Naive B cell (primary cell): ENCODE results near the gene CFD. TPM values are rescaled to one million over a fixed set of nuclear protein-coding genes. Genes with fewer than 3 reads are reported as not detected.

Experiments
- ATAC-seq, 2 donors: fragments of 150-1000 bp; cut with Tn5 transposase; 2 replicates each; pipeline ENCODE4 v1.10.0; 2021; ENCODE audit warnings: low read depth in 2 of 2, mild to moderate bottlenecking in 2 of 2, moderate library complexity in 2 of 2
- DNase-seq: peaks from one replicate; pipeline ENCODE4 v3.0.0; 2022
- H3K27ac Mint-ChIP-seq, 6 donors: one replicate each; pipeline ENCODE4 v1.8.0; 2020 to 2022; ENCODE audit warnings: mild to moderate bottlenecking in 6 of 6, mixed read lengths in 6 of 6, moderate library complexity in 5 of 6, inconsistent platforms in 2 of 6
- H3K27me3 Mint-ChIP-seq, 3 donors: one replicate each; pipeline ENCODE4 v1.8.0; 2021 to 2022; ENCODE audit warnings: mixed read lengths in 3 of 3, mild to moderate bottlenecking in 1 of 3
- H3K36me3 Mint-ChIP-seq, 2 donors: one replicate each; pipeline ENCODE4 v1.8.0; 2020 to 2022; ENCODE audit warnings: mixed read lengths in 2 of 2, inconsistent platforms in 1 of 2, mild to moderate bottlenecking in 1 of 2
- H3K4me1 Mint-ChIP-seq, 3 donors: one replicate each; pipeline ENCODE4 v1.8.0; 2020 to 2022; ENCODE audit warnings: mixed read lengths in 3 of 3, inconsistent platforms in 1 of 3, mild to moderate bottlenecking in 1 of 3, moderate library complexity in 1 of 3
- H3K4me3 Mint-ChIP-seq, 8 donors: one replicate each; pipeline ENCODE4 v1.8.0; 2020 to 2022; ENCODE audit warnings: mild to moderate bottlenecking in 8 of 8, mixed read lengths in 8 of 8, moderate library complexity in 8 of 8, inconsistent platforms in 2 of 8
- H3K9me3 Mint-ChIP-seq, 7 donors: one replicate each; pipeline ENCODE4 v1.8.0; 2020 to 2022; ENCODE audit warnings: mixed read lengths in 7 of 7, mild to moderate bottlenecking in 5 of 7, inconsistent platforms in 2 of 7, moderate library complexity in 1 of 7
- polyA plus RNA-seq, 6 donors: library from polyadenylated mRNA; unstranded; fragments of 300-500 nt; fragmentation: Illumina TruSeq; gene quantifications; one replicate each; pipeline ENCODE4 v1.2.3, GENCODE V29; 2021; ENCODE audit warnings: low read depth in 6 of 6

CFD gene
- polyA plus RNA-seq, 6 donors from 2014 or later: 1.2 to 3.2 (median 1.8) TPM; not detected in 1

GRCh38 chr19:907183-907853 is 47.9 kb downstream of the CFD start:
- H3K36me3 Mint-ChIP-seq: peaks cover 0 to 6% of the 10 kb centered on the region in 2 donors

GRCh38 chr19:911197-912033 is 52.0 kb downstream of the CFD start:
- peaks cover 0 to 6% (median 4%) of the 10 kb centered on the region in 3 donors for H3K27me3 Mint-ChIP-seq
- H3K36me3 Mint-ChIP-seq: peaks cover 0 to 6% of the 10 kb centered on the region in 2 donors
- H3K9me3 Mint-ChIP-seq: no peaks in the 10 kb centered on the region
- no peak for ATAC-seq
- peak overlapping the region; percentile 78 to 100 (median 99) for H3K27ac Mint-ChIP-seq
- peaks cover 29 to 61% (median 42%) of the 10 kb centered on the region in 3 donors for H3K4me1 Mint-ChIP-seq
- no peak for DNase-seq
- H3K4me3 Mint-ChIP-seq: peak overlapping the region; percentile 49 to 91 (median 82)

More at GRCh38 chr19:907183-907853, 47.9 kb downstream of the CFD start:
- Mint-ChIP-seq H3K27me3 (no peaks in the 10 kb centered on the region), H3K9me3 (no peaks in the 10 kb centered on the region), H3K4me1 (peaks cover 32 to 75% (median 54%) of the 10 kb centered on the region in 3 donors), H3K27ac (peak overlapping the region; percentile 96 to 100 (median 99)), H3K4me3 (peak overlapping the region; percentile 50 to 92 (median 80))
- DNase-seq (peak; percentile 73), ATAC-seq (peak; percentile 31 to 39)

GRCh38 chr19:912181-913079 is 53.0 kb downstream of the CFD start:
- H3K4me1 Mint-ChIP-seq: peaks cover 24 to 51% (median 32%) of the 10 kb centered on the region in 3 donors
- ATAC-seq (peak; percentile 3), DNase-seq (peak; percentile 49)
- peak overlapping the region; percentile 77 to 95 (median 85) for H3K4me3 Mint-ChIP-seq
- H3K9me3 Mint-ChIP-seq: no peaks in the 10 kb centered on the region
- H3K27ac Mint-ChIP-seq: peak overlapping the region; percentile 42 to 100 (median 82)
- peaks cover 0 to 6% (median 4%) of the 10 kb centered on the region in 3 donors for H3K27me3 Mint-ChIP-seq
- peaks cover 0 to 6% of the 10 kb centered on the region in 2 donors for H3K36me3 Mint-ChIP-seq

Other genes starting within 250 kb of the CFD start
- 10 to 100 TPM; 12.1 to 56.8 (median 34.4) TPM for gene POLRMT, start 226.1 kb upstream of the CFD start, polyA plus RNA-seq
- not detected for gene FGF22, start 219.8 kb upstream of the CFD start, polyA plus RNA-seq
- 10 to 100 TPM; 51.0 to 72.4 (median 59.1) TPM for gene RNF126, start 196.4 kb upstream of the CFD start, polyA plus RNA-seq
- gene FSTL3, start 183.3 kb upstream of the CFD start, polyA plus RNA-seq: 1 to 10 TPM in 4 of 6 donors, under 1 TPM in 1, not detected in 1; 0.77 to 3.6 (median 2.8) TPM
- not detected for gene PRSS57, start 164.2 kb upstream of the CFD start, polyA plus RNA-seq
- gene PALM, start 150.7 kb upstream of the CFD start, polyA plus RNA-seq: under 1 TPM in 1 of 6 donors, not detected in 5; 0.35 TPM
- gene MISP, start 108.6 kb upstream of the CFD start, polyA plus RNA-seq: not detected
- 100 to 1,000 TPM in 5 of 6 donors, 10 to 100 TPM in 1; 70.5 to 209 (median 124) TPM for gene PTBP1, start 62.2 kb upstream of the CFD start, polyA plus RNA-seq
- gene PLPPR3, start 37.7 kb upstream of the CFD start, polyA plus RNA-seq: not detected
- not detected for gene AZU1, start 31.8 kb upstream of the CFD start, polyA plus RNA-seq
- gene PRTN3, start 18.7 kb upstream of the CFD start, polyA plus RNA-seq: not detected
- gene ELANE, start 7.4 kb upstream of the CFD start, polyA plus RNA-seq: not detected
- 10 to 100 TPM; 34.0 to 89.4 (median 51.1) TPM for gene MED16, start 33.5 kb downstream of the CFD start, polyA plus RNA-seq
- gene RNU6-9, start 33.8 kb downstream of the CFD start, polyA plus RNA-seq: not detected
- 100 to 1,000 TPM; 162 to 209 (median 175) TPM for gene R3HDM4, start 53.6 kb downstream of the CFD start, polyA plus RNA-seq
- under 1 TPM in 4 of 6 donors, not detected in 2; 0.17 to 0.42 (median 0.33) TPM for gene KISS1R, start 57.7 kb downstream of the CFD start, polyA plus RNA-seq
- 1 to 10 TPM in 1 of 6 donors, under 1 TPM in 5; 0.13 to 1.1 (median 0.59) TPM for gene ARID3A, start 66.4 kb downstream of the CFD start, polyA plus RNA-seq
- 10 to 100 TPM; 39.9 to 64.1 (median 52.5) TPM for gene WDR18, start 124.7 kb downstream of the CFD start, polyA plus RNA-seq
- gene GRIN3B, start 140.8 kb downstream of the CFD start, polyA plus RNA-seq: not detected
- gene TMEM259, start 161.5 kb downstream of the CFD start, polyA plus RNA-seq: 10 to 100 TPM; 37.2 to 75.5 (median 49.5) TPM
- gene RNU6-2, start 161.9 kb downstream of the CFD start, polyA plus RNA-seq: not detected
- 100 to 1,000 TPM; 408 to 648 (median 492) TPM for gene CNN2, start 166.9 kb downstream of the CFD start, polyA plus RNA-seq
- 10 to 100 TPM in 4 of 6 donors, 1 to 10 TPM in 2; 9.4 to 22.5 (median 11.1) TPM for gene ABCA7, start 180.4 kb downstream of the CFD start, polyA plus RNA-seq
- gene ARHGAP45, start 207.5 kb downstream of the CFD start, polyA plus RNA-seq: 100 to 1,000 TPM; 181 to 432 (median 210) TPM
- 100 to 1,000 TPM; 134 to 205 (median 174) TPM for gene POLR2E, start 235.7 kb downstream of the CFD start, polyA plus RNA-seq
- 100 to 1,000 TPM; 235 to 356 (median 314) TPM for gene GPX4, start 244.3 kb downstream of the CFD start, polyA plus RNA-seq